Measurements from ENCODE around the gene AK5.

Gene AK5, protein sequence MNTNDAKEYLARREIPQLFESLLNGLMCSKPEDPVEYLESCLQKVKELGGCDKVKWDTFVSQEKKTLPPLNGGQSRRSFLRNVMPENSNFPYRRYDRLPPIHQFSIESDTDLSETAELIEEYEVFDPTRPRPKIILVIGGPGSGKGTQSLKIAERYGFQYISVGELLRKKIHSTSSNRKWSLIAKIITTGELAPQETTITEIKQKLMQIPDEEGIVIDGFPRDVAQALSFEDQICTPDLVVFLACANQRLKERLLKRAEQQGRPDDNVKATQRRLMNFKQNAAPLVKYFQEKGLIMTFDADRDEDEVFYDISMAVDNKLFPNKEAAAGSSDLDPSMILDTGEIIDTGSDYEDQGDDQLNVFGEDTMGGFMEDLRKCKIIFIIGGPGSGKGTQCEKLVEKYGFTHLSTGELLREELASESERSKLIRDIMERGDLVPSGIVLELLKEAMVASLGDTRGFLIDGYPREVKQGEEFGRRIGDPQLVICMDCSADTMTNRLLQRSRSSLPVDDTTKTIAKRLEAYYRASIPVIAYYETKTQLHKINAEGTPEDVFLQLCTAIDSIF

GRCh38 chr1:77281491-77282186 is at the start of gene AK5:
Gene AK5, plus strand, starts transcription at chr1:77282019. Its CDS starts 295 bp downstream, at chr1:77282314.
- no peaks in the 10 kb centered on the region for H3K9me3 Mint-ChIP-seq
- H3K4me3 Mint-ChIP-seq, result peak within 1 kb of the TSS; percentile 79
- peak; percentile 83 for DNase-seq
- H3K4me1 Mint-ChIP-seq, result peaks cover 22% of the 10 kb centered on the region
- H3K27ac Mint-ChIP-seq, result no peak within 1 kb of the TSS
- no peaks in the 10 kb centered on the region for H3K36me3 Mint-ChIP-seq (ENCODE audit: low read depth)
- peaks cover 80% of the 10 kb centered on the region for H3K27me3 Mint-ChIP-seq (ENCODE audit: low read depth, poor library complexity)
- TF ChIP-seq, protein P1, sequence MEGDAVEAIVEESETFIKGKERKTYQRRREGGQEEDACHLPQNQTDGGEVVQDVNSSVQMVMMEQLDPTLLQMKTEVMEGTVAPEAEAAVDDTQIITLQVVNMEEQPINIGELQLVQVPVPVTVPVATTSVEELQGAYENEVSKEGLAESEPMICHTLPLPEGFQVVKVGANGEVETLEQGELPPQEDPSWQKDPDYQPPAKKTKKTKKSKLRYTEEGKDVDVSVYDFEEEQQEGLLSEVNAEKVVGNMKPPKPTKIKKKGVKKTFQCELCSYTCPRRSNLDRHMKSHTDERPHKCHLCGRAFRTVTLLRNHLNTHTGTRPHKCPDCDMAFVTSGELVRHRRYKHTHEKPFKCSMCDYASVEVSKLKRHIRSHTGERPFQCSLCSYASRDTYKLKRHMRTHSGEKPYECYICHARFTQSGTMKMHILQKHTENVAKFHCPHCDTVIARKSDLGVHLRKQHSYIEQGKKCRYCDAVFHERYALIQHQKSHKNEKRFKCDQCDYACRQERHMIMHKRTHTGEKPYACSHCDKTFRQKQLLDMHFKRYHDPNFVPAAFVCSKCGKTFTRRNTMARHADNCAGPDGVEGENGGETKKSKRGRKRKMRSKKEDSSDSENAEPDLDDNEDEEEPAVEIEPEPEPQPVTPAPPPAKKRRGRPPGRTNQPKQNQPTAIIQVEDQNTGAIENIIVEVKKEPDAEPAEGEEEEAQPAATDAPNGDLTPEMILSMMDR (IDR thresholded peaks at IDR 0.05), result no peak

- H3K27ac Mint-ChIP-seq, result no peak overlapping the region
Measured at GRCh38 chr1:77232829-77233228, 49.0 kb upstream of the AK5 start.

DNA sequence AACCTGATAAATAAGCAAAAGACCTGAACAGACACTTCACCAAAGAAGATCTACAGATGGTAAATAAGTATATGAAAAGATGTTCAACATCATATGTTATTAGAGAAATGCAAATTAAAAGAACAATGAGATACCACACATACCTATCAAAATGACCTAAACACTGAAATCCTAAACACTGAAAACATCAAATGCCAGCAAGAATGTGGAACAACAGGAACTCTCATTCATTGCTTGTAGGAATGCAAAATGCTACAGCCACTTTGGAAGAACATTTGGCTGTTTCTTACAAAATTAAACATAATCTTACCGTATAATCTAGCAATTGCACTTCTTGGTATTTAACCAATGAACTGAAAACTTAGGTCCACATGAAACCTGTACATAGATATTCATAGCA is 47.7 kb upstream of the AK5 start:
- DNase-seq, result no peak
- TF ChIP-seq, protein P1 (IDR thresholded peaks at IDR 0.05), result no peak
- Mint-ChIP-seq H3K4me3 (no peak overlapping the region), H3K9me3 (peaks cover 3% of the 10 kb centered on the region), H3K4me1 (no peaks in the 10 kb centered on the region), H3K27me3 (ENCODE audit: low read depth, poor library complexity) (peaks cover 3% of the 10 kb centered on the region), H3K27ac (no peak overlapping the region), H3K36me3 (ENCODE audit: low read depth) (no peaks in the 10 kb centered on the region)

More at GRCh38 chr1:77232829-77233228, 49.0 kb upstream of the AK5 start:
- H3K36me3 Mint-ChIP-seq (ENCODE audit: low read depth), result no peaks in the 10 kb centered on the region
- H3K4me1 Mint-ChIP-seq, result no peaks in the 10 kb centered on the region
- TF ChIP-seq, protein P1 (IDR thresholded peaks at IDR 0.05), result no peak
- H3K4me3 Mint-ChIP-seq, result no peak overlapping the region
- no peak for DNase-seq
- peaks cover 3% of the 10 kb centered on the region for H3K9me3 Mint-ChIP-seq
- peaks cover 3% of the 10 kb centered on the region for H3K27me3 Mint-ChIP-seq (ENCODE audit: low read depth, poor library complexity)

DNA sequence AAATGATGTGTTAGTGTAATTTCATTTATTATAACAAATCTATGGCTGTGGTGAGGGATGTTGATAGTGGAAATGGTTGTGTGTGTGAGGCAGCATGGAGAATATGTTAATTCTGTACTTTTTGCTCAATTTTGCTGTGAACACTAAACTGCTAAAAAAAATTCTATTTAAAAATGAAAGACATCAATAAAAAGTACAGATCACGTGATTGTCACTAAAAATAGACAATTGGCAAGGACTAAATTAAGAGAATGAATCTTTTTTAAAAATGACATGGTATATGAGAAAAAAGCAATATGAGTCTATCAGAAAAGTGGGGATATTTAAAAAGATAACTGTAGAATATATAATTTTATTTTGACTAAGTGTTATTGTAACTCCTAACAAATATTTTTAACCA is 46.9 kb upstream of the AK5 start:
- no peak overlapping the region for H3K4me3 Mint-ChIP-seq
- H3K4me1 Mint-ChIP-seq, result no peaks in the 10 kb centered on the region
- H3K27ac Mint-ChIP-seq, result no peak overlapping the region
- TF ChIP-seq, protein P1 (IDR thresholded peaks at IDR 0.05), result no peak
- no peak for DNase-seq
- peaks cover 3% of the 10 kb centered on the region for H3K9me3 Mint-ChIP-seq
- peaks cover 3% of the 10 kb centered on the region for H3K27me3 Mint-ChIP-seq (ENCODE audit: low read depth, poor library complexity)
- no peaks in the 10 kb centered on the region for H3K36me3 Mint-ChIP-seq (ENCODE audit: low read depth)

DNA sequence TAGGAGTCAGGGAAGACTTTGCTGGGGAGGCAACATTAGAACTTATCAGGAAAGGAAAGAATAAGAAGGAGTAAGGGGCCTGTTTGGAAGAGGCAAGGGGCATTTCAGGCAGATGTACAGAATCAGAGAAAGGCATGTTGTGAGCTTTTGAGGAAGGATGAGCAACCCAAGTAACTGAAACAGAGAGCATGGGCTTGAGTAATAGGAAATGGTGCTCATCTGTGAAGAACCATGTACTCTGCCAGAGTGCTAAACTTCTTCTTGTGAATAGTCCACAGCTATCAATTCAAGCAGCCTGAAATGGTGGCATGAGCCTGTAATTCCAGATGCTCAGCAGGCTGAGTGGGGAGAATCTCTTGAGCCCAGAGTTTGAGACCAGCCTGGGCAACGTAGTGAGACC is 43.4 kb upstream of the AK5 start:
- Mint-ChIP-seq H3K4me1 (no peaks in the 10 kb centered on the region), H3K9me3 (peaks cover 7% of the 10 kb centered on the region), H3K27me3 (ENCODE audit: low read depth, poor library complexity) (peaks cover 6% of the 10 kb centered on the region), H3K36me3 (ENCODE audit: low read depth) (no peaks in the 10 kb centered on the region), H3K4me3 (no peak overlapping the region), H3K27ac (peak overlapping the region; percentile 55)
- DNase-seq, result no peak
- TF ChIP-seq, protein P1 (IDR thresholded peaks at IDR 0.05), result no peak
